B cell (primary cell): ENCODE results near the gene GHDC.

ENCODE experiments used
- CTCF ChIP-seq: fragments of 200-600 bp; IDR thresholded peaks from one replicate; pipeline ENCODE4 v1.8.0; 2022; ENCODE audit warnings: antibody characterized with exemption, mild to moderate bottlenecking
- EZH2 ChIP-seq: IDR thresholded peaks from 2 replicates; pipeline ENCODE4 v1.6.1; 2012; ENCODE audit warnings: borderline replicate concordance, low read depth, mild to moderate bottlenecking, moderate library complexity, low read length; ENCODE audit not compliant: insufficient read depth, poor library complexity, severe bottlenecking

- TF ChIP-seq CTCF (no peak), EZH2 (no peak)
These were observed 8.4 kb upstream of the GHDC start for GRCh38 chr17:42202696-42203095.
